GM13977 (cell line): ENCODE measurements around the gene SPATA46.

ENCODE experiments used
- DNase-seq: peaks from one replicate; pipeline ENCODE4 v3.0.0; 2012; ENCODE audit warnings: low spot score
- CTCF ChIP-seq: IDR thresholded peaks from 2 replicates; pipeline ENCODE4 v1.5.1; 2012; ENCODE audit warnings: mild to moderate bottlenecking, control low read depth; ENCODE audit not compliant: insufficient read depth; ENCODE audit errors: extremely low read depth, missing control alignments
- in situ Hi-C: fragments of 300-500 bp; cut with MboI; formaldehyde crosslinking; loops from one replicate; pipeline ENCODE4 v1.12.0; 2022; ENCODE audit warnings: low sequenced_read_pairs, low pct_unique_long_range_greater_than_20kb, mixed read lengths, inconsistent platforms; ENCODE audit not compliant: unreplicated experiment

The SPATA46 gene

DNA sequence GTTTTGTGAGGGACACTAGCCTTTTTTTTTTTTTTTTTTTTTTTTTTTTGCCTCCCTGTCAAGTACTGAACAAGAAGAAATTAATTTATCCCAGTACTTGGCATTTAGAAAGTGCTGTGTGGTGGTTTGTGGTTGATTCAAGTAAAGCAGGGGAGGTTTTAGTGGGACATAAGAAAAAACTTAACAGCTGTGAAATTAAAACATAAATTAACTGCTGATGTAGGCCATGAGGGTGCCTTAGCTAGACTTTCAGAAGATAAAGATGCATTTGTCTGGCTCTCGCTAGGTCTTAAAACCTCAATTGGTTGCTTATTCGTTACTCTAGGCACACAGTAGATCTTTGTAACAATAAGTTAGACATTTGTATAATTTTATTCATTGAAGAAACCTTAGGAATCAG is 52.3 kb downstream of the SPATA46 start:
- DNase-seq: no peak
- in situ Hi-C loops: no loop called here
- no peak for TF ChIP-seq CTCF
